NCI-H524 treated with DMSO at 0.1 percent for 48 hours (cell line): ENCODE results near the gene ZNF750.

Experiments
- DNase-seq: peaks from one replicate; lab custom pipeline; 2025; lab: John Stamatoyannopoulos, UW

Gene ZNF750

GRCh38 chr17:82859431-82860403 lies 19.9 kb upstream of the ZNF750 start:
- no peak for DNase-seq

GRCh38 chr17:82858376-82859126 lies 18.7 kb upstream of the ZNF750 start:
- no peak for DNase-seq

DNA sequence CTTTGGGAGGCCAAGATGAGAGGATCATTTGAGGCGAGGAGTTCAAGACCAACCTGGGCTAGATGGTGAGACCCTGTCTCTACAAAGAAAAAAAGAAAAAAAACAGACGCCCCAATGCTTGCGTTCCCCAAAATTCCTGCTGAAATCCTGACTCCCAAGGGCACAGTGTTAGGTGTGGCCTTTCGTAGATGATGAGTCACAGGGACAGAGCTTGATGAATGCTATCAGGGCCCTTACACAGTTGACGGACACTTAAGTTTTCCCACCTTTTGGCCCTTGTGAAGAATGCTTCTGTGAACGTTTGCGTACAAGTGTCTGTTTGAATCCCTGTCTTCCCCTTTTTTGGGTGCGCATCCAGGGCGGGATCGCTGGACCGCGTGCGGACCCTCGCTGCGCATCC lies 16.5 kb upstream of the ZNF750 start:
- no peak for DNase-seq

DNA sequence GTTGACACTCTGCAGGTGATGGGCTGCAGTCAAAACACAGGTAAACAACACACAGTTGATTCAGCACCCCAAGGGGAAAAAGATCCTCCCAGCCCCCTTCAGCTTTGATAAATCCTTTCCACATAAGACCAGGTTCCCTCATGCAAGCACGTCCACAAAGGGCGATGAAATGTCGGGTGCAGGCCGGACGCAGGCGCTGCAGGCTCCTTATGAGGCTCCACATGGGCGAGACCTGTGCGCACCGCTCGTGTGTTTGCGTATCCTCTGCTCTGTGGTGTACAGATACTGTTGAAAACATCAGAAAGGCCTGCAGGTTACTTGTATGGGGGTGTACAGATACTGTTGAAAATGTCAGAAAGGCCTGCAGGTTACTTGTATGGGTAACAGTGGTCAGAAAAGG lies 14.4 kb upstream of the ZNF750 start:
- no peak for DNase-seq

GRCh38 chr17:82851381-82851780 lies 11.6 kb upstream of the ZNF750 start:
- DNase-seq, result no peak

- no peak for DNase-seq
Measured at GRCh38 chr17:82849076-82849945, 9.5 kb upstream of the ZNF750 start.

GRCh38 chr17:82848022-82848592 lies 8.3 kb upstream of the ZNF750 start:
- no peak for DNase-seq

GRCh38 chr17:82846061-82846691 lies 6.4 kb upstream of the ZNF750 start:
- no peak for DNase-seq

DNA sequence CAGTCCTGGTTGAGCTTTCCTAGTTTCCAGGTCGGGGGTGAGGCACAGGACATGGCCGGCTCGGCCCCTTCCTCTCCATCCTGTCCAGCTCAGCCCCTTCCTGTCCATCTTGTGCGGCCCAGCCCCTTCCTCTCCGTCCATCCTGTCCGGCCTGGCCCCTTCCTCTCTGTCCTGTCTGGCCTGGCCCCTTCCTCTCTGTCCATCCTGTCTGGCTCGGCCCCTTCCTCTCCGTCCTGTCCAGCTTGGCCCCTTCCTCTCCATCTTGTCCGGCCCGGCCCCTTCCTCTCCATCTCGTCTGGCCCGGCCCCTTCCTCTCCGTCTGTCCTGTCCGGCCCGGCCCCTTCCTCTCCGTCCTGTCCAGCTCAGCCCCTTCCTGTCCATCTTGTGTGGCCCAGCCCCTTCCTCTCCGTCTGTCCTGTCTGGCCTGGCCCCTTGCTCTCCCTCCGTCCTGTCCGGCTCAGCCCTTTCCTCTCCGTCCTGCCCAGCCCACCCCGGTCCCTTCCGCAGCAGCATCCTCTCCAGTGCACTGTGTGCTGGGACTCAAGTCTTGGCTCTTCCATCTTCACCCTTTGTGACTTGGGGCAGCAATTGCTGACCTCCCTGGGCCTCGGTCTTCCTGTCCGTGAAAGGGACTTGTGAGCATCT lies 5.5 kb upstream of the ZNF750 start:
- no peak for DNase-seq

DNA sequence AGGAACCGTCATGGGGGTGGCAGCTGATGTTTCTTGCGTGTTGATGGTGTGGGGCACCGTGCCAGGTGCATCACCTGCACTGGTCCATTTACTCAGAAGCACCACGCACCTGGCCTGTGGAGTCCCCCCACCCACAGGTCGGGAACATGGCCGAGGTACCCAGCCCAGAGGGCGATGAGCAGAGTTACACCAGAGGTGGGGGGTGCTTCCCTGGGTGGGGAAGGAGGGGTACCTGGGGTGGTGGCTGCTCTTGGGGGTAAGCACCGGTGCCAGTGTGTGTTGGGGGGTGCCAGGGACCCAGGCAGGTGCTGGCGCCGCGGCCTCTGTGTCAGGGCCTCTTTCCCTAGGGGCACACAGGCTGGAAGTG lies 5.0 kb upstream of the ZNF750 start:
- no peak for DNase-seq

DNA sequence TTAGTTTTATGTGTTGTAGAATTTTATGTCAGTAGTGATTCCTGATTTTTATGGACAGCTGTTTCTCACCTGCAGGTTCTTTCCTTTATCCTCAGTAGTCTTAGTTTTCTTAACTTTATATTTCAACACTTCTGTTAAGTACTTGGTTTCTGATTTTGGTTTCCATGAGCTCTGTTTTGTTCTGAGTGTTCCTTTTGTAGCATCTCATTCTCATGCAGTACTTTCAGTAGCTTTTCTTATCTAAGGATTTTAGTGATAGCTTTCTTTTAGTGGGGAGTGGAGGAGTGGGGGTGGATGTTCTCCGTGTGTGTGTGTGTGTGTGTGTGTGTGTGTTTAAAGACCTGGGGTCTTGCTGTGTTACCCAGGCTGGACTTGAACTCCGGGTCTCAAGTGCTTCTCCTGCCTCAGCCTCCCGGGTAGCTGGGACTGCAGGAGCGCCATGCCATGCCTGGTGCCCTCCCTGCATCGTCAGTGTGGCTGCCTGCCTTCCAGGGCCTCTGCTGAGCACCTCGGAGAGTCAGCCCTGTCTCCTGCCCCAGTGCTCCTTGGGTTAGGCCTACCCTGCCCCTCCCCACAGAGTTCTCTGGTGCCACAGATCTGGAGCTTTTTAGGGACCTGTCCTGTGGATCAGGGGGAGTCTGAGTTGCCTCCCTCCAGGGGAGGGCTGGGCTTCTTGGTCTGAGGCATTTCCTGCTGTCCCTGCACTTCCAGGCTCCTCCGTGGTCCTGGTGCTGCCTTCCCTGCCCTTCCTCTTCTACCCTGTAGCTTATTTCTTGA lies 4.3 kb upstream of the ZNF750 start:
- no peak for DNase-seq

DNA sequence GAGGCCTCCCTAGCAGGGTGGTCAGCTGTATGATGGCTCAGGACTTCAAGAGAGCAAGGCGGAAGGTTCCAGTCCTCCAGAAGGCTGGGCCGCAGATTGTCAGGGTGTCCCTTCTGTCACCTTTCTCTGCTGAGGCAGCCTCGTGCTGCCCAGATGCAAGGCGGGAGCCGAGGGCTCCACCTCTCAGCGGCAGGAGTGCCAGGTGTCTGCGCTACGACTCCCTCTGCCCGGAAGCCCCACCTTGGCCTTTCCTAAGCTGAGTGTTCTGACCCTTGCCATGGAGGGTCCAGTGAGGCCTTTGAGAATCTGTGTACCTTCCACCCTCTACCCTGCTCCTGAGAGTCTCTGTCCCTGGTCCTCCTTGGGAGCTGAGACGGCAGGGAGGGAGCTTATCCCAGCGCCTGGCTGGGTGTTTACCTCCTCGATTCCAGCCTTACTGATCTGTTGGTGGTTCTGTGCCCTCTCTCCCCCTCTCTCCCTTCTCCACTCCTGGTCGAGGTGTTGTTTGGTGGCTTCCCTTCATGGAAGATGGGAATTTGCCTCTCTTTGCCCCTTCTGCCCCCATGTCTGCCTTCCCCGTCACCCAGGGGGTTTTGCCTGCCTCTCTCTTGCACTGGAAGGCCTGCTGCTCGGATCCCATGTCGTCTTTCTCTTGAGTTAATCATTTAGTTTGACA lies 2.2 kb upstream of the ZNF750 start:
- DNase-seq, result no peak

- no peak for DNase-seq
Measured at GRCh38 chr17:82840431-82840831, 609 bp upstream of the ZNF750 start.

DNA sequence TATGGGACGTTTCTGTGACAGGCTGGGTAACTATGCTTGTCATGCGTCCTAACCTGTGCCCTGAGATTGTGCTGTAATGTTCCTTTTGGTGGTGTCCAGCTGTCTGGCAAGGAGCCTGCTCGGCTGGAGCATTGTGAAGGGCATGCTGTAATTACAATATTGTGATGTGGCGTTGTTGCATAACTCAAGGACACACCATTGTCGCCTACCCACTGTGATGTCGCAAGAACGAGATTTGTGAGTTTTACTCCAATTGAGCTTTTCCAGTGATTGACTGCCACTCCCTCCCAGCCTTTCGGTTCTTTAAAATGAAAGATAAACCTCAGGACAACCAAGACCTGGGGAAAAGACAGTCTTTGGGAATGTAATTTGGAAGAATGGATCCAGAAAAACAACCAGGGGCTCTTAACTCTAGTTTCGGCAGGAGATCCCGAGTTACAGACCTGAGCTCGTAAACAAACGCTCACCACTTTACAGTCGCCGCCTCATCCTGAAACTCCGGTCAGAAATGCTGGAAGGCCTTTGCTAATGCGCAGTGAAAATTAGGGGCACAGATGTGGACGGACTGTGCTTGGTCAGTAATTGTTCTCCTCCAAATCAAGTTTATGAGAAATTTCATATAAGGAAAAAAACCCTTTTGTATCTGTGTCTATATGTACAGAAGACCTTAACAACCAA lies 1.3 kb downstream of the ZNF750 start:
- DNase-seq, result no peak

DNA sequence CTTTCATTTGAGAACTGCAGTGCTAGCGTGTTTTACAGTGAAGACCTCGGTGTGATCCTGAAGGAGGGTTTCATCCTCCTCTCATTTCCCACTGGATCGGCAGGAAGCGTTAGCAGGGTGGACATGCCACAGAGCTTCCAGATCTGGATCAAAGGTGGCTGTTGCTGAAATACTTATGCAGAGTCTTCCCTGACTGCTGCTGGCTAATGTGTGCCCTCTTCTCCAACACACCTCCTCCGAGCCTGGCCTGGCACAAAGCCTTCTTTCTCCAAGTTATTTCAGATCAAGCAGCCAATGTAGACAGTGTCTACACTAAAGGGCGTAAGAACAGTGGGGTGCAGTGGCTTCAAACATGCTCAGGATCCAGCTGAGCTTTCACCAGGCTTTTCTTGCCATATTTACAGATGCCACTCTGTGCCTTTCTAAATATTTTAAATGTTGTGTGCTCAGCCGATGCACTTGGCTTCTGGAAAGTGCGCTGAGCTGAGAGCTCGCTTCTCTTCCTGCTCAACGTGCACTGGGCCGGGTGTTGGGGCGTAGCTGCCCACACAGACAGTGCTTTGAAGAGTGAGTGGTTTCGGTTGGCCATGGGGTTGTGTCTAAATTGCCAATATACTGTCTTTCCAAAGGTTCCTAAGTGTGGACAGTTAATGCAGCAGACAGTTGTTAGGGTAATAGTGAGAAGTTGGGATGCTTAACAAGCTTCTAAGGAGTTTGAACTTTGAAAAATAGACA lies 2.1 kb downstream of the ZNF750 start:
- DNase-seq, result no peak

- no peak for DNase-seq
Measured at GRCh38 chr17:82836823-82837357, 2.9 kb downstream of the ZNF750 start.

- no peak for DNase-seq
Measured at GRCh38 chr17:82835766-82836512, 3.9 kb downstream of the ZNF750 start.
